HG03280 (cell line): ENCODE results near the gene PAM.
"Not testable (repeated sequence)": the region's sequence is repeated elsewhere in the genome, so short reads cannot be mapped to it uniquely, and the experiment has no call there.

ENCODE experiments used
- ATAC-seq: cut with Tn5 transposase; IDR thresholded peaks from one replicate; pipeline ENCODE4 v1.9.1; 2021; ENCODE audit warnings: mild to moderate bottlenecking, moderate library complexity; ENCODE audit not compliant: unreplicated experiment

PAM gene

GRCh38 chr5:102891175-102891574 is 136.1 kb downstream of the PAM start:
- no peak for ATAC-seq

DNA sequence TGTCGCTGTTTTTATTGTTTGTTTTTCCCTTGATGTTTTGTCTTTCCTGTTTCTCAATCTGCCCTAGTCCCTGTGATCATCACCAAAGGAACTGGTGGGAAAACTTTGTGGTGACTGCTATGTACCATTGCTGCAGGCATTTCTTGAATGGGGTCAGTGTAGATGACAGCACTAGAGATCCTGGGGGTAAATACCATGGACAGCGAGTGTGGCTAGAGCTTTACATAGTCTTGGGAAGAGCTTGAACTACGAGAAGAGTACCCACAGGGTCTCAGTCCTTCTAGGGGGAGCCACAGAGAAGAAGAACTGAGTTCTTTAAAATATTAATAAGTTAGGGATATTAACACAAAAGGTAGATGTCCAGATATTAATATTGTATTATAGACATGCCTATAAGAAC is 138.8 kb downstream of the PAM start:
- no peak for ATAC-seq

DNA sequence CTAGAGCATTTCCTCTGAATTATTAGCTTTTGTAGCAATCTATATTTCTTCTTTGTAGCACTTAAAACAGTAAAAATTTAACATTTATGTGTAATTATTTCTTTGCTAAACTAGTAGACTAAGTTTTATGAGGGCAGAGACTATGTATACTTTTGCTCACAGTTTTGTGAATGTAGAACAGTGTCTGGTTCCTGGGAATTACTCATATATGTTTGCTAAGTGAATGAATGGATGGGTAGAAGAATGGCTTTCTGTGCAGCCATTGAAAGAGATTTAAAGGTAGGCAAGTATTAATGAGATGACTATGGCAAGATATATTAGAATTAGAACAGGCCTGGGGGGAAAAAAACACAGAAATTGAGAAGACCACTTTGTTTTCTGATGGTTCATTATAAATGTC is 140.1 kb downstream of the PAM start:
- no peak for ATAC-seq

- ATAC-seq, result no peak
Observed at GRCh38 chr5:102895976-102896375, 140.9 kb downstream of the PAM start.

GRCh38 chr5:102901424-102902134 is 146.5 kb downstream of the PAM start:
- ATAC-seq, result no peak

DNA sequence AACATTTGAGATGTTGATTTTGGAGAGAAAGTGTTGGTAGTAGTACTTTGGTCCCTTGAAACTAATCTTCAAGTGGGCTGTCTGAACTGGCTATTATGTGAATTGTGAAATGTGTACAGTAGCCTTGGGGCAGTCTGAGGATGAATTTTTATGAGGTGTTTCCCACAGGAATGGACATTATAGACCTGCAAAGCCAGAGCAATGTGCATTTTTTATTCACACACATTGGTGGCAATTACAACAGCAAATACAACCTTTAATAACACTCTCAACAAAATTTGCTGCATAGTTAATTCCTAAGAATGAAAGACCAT is 147.0 kb downstream of the PAM start:
- no peak for ATAC-seq

GRCh38 chr5:102902647-102903046 is 147.5 kb downstream of the PAM start:
- no peak for ATAC-seq

- ATAC-seq, result no peak
Observed at GRCh38 chr5:102903074-102903871, 148.2 kb downstream of the PAM start.

DNA sequence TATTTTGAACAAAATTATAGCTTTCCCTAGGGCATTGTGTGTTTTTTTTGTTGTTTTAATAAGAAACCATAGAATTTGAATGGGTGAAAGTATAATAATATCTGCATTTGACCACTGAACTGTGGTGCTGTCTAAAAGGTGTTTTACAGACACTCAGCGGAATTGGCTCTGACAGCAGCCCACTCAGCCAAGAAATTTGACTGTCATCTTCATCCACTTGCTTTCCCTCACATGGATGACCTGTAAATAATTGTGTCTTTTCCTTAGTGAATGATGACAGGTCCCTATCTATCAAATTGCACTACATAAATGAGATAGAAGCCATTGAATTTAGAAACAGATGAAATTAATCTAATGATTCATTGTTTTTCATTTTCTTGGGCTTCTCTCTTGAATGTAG is 150.0 kb downstream of the PAM start:
- no peak for ATAC-seq

DNA sequence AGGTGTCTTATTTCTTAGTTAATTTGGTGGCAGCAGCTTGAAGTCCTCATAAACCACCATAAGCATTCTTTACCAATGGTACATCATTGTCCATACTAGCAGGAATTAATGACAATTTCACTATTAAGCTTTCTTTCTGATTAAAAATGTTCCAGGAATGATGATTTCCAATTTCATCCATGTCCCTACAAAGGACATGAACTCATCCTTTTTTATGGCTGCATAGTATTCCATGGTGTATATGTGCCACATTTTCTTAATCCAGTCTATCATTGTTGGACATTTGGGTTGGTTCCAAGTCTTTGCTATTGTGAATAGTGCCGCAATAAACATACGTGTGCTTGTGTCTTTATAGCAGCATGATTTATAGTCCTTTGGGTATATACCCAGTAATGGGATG is 152.0 kb downstream of the PAM start:
- ATAC-seq, result not testable (repeated sequence)

- no peak for ATAC-seq
Observed at GRCh38 chr5:102910240-102911226, 155.4 kb downstream of the PAM start.

- no peak for ATAC-seq
Observed at GRCh38 chr5:102911973-102912372, 156.9 kb downstream of the PAM start.

- ATAC-seq, result no peak
Observed at GRCh38 chr5:102916109-102916508, 161.0 kb downstream of the PAM start.

DNA sequence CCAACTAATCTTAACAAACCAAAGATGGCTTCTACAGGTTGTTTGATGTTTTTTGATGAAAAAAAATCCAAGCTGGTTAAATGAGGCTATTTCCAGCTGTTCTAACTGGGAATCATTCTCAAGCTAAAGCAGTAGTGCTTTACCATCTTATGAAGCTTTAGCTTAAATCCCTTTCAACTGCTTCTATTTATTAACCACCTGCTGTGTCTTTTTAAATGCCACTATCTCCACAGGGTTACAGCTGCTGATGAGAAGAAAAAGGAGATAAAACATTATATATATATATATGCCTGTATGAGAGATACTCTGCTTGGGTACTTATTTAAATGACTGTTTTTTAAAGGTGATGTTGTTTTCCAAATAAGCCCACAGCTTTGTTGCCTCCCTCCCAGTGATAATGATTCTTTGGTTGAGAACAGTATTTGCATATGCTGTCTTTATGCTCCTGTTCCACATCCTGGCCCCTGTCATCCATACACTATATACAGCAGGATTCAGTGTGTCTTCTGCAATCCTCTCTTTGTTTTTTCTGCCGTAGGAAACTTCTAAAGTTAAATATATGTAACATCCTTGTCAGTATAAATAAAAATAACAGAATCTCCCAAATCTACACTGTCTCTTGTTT is 164.0 kb downstream of the PAM start:
- no peak for ATAC-seq

DNA sequence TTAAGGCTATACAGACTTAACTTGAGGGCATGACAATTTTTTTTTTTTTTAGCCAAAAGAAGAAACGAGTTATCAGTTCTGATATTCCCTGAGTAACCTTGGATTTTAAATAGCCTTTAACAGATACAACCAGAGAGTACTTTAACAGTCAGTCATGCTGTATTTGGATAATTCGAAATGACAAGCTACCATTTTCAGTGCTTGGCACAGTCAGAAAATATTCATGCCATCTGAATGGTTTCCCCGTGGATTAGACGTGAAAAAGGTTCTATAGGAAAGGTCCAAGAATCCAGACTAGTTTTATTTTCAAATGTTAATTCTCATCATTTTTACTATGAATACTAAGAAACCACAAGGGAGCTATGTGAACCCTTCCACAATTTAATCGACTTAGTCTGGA is 165.7 kb downstream of the PAM start:
- no peak for ATAC-seq

GRCh38 chr5:102921341-102922044 is 166.4 kb downstream of the PAM start:
- ATAC-seq, result no peak

GRCh38 chr5:102922111-102922720 is 167.1 kb downstream of the PAM start:
- no peak for ATAC-seq

DNA sequence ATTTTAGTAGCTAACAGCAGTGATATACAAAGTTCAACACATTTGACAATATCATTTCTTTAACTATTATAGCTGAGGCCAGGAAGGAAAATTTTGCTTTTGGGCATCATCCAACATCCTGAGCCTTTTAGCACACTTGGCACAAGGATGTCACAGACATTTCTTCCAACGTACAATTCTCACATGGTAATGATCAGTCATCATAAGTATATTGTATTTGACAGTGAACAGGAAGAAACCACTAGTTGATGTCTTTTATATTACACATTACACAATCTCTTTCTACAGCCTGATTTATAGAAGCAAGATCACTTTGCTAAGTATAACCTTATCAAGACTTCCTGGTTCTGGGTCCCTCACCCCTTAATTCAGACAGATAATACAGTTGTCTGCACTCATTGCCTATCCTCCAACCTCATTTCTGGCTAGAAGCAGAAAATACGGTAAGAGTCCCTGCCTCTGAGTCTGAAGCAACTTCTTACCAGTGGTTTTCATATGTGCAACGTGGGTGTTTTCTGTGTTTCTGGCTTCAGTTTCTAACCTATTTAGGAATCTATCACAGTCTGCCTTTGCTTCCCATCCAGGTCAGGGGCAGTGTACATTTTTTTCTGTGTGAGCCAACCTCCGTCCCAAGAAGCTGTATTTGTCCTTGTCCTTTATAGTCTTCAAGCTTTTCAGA is 167.8 kb downstream of the PAM start:
- ATAC-seq, result no peak

GRCh38 chr5:102924963-102925362 is 169.9 kb downstream of the PAM start:
- no peak for ATAC-seq
